ENCODE data around the gene KIAA1328.

Gene KIAA1328

DNA sequence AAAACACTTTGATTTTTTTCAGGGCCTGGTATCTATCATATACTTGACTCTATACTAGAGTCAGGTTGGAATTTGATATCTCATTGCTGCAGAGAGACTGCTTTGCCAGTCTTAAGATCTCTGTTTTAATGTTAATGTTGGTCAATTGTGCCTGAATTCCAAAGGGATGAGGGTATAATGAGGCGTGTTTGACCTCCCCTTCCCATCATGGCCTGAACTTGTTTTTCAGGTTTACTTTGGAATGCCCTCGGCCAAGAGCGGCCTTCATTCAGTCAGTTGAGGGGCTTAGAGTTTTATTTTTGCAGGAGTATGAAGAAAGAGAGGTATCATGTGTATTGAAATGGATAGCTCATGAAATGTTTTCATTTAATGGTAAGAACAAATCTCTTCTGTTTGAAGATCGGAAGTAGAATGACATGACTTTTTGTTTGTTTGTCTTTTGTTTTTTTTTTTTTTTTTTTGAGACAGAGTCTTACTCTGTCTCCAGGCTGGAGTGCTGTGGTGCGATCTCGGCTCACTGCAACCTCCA, 119.0 kb downstream of the KIAA1328 start:
- TF ChIP-seq, protein P1, sequence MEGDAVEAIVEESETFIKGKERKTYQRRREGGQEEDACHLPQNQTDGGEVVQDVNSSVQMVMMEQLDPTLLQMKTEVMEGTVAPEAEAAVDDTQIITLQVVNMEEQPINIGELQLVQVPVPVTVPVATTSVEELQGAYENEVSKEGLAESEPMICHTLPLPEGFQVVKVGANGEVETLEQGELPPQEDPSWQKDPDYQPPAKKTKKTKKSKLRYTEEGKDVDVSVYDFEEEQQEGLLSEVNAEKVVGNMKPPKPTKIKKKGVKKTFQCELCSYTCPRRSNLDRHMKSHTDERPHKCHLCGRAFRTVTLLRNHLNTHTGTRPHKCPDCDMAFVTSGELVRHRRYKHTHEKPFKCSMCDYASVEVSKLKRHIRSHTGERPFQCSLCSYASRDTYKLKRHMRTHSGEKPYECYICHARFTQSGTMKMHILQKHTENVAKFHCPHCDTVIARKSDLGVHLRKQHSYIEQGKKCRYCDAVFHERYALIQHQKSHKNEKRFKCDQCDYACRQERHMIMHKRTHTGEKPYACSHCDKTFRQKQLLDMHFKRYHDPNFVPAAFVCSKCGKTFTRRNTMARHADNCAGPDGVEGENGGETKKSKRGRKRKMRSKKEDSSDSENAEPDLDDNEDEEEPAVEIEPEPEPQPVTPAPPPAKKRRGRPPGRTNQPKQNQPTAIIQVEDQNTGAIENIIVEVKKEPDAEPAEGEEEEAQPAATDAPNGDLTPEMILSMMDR (IDR thresholded peaks at IDR 0.05; ENCODE audit: low read depth, low read length) = no peak
- H3K4me3 ChIP-seq (ENCODE audit: low read depth, low read length) = no peak overlapping the region

DNA sequence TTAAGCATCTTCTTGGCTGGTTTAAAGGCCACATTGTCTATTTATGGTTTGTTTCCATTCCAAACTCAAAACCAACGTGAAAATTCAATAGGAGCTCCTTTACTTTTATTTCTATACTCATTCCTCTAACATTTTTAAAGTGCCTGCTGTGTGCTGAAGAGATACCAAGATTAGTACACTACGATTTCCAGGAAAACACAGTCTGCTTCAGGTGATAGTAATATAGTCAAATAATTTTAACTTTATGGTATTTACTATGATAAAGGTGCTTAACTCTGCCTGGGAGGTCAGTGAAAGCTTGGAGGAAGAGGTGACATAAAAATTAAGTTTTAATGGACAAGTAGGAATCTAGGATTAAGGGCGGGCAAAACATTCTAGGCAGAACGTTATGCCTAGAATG, 121.4 kb downstream of the KIAA1328 start:
- TF ChIP-seq, protein P1 (IDR thresholded peaks at IDR 0.05; ENCODE audit: low read depth, low read length) = no peak
- H3K4me3 ChIP-seq (ENCODE audit: low read depth, low read length) = no peak overlapping the region

DNA sequence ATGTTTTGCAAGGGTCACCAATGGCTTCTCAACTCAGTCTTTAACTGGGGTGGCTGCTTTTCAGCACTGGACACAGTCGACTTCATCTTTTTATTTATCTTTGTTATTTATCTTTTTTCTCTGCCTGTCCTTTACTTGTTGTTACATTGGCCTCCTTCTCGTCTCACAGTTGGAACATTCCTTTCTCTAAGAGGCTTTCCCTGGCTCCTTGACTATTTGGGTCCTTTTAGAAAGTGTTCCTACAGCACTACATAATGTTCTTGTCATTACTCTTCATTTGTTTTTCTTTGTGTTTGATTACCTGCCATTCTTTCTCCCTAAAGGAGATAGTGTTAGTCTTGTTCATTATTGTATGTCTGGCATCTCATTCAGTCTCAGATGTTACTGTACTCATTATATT, 122.0 kb downstream of the KIAA1328 start:
- TF ChIP-seq, protein P1 (IDR thresholded peaks at IDR 0.05; ENCODE audit: low read depth, low read length) = no peak

DNA sequence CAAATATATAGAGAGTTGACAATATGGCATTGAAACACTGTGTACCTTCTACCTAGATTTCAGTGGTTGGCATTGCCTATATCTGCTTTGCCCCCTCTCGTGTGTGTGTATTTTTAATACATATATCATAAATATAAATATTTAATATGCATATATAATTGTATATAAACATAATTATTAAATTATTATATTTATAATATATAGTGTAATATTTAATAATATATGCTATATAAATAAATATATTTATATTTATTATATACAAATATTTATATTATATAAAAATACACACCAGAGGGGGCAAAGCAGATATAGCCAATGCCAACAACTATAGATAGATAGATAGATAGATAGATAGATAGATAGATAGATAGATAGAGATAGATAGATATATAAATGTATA, 124.1 kb downstream of the KIAA1328 start:
- no peak overlapping the region for H3K4me3 ChIP-seq (ENCODE audit: low read depth, low read length)
- TF ChIP-seq, protein P1 (IDR thresholded peaks at IDR 0.05; ENCODE audit: low read depth, low read length) = no peak

More for the DNA sequence above, 122.0 kb downstream of the KIAA1328 start:
- no peak overlapping the region for H3K4me3 ChIP-seq (ENCODE audit: low read depth, low read length)

DNA sequence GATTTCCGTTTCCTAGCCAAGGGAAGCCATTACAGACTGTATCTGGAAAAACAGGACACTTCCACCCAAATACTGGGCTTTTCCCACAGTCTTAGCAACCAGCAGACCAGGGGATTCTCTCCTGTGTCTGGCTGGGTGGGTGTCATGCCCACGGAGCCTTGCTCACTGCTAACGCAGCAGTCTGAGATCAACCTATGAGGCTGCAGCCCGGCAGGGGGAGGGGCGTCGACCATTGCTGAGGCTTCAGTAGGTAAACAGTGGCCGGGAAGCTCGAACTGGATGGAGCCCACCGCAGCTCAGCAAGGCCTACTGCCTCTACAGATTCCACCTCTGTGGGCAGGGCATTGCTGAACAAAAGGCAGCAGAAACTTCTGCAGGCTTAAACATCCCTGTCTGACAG, 131.1 kb downstream of the KIAA1328 start:
- no peak overlapping the region for H3K4me3 ChIP-seq (ENCODE audit: low read depth, low read length)
- TF ChIP-seq, protein P1 (IDR thresholded peaks at IDR 0.05; ENCODE audit: low read depth, low read length) = no peak

DNA sequence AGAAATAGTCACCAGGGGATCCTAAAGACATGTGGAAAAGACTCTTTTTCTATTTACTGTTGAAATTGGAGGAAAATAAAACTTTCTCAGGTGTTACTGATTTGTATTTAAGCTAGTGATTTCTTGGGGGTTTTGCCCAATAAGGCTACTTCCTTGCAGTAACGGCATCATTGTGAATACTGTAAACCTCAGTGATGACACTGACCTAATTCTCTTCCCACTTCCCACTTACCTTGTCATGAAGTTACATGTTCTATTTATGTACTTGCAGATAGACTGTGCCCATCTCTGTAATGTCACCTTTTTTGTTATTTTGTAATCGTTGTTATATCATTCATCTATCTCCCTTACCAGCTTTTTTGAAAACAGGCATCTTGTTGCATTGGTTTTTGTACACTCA, 134.5 kb downstream of the KIAA1328 start:
- H3K4me3 ChIP-seq (ENCODE audit: low read depth, low read length) = no peak overlapping the region
- TF ChIP-seq, protein P1 (IDR thresholded peaks at IDR 0.05; ENCODE audit: low read depth, low read length) = no peak

DNA sequence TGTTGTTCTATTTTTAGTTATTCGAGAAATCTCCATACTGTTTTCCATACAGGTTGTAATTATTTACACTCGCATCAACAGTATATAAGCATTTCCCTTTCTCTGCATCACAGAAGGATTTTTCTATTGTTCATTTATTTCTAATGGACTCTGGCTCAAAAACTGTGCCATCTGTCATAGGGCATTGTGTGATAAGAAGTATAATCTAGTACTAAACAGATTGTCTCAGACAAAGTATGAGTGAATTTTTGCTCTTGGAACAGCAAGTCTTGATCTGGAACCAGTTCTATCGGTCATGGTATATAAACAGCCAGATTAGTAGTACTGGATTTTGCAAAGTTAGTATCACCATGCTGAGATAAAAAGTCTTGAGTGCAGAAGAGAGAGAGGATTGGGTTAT, 145.8 kb downstream of the KIAA1328 start:
- TF ChIP-seq, protein P1 (IDR thresholded peaks at IDR 0.05; ENCODE audit: low read depth, low read length) = no peak
- no peak overlapping the region for H3K4me3 ChIP-seq (ENCODE audit: low read depth, low read length)

Measured in WI38 (cell line).